Forelimb muscle (tissue), 1 donor: ENCODE results near the gene FNDC5. TPM values are rescaled to one million over a fixed set of nuclear protein-coding genes. Genes with fewer than 3 reads are reported as not detected.

ENCODE experiments used
- DNase-seq: peaks from one replicate; pipeline ENCODE4 v3.0.0-alpha.2; 2013; ENCODE audit warnings: low read depth
- polyA plus RNA-seq: library from polyadenylated mRNA; unstranded; fragments of 120-200 nt; gene quantifications from one replicate; pipeline ENCODE4 v1.2.1, GENCODE V29; 2013; ENCODE audit not compliant: insufficient read length

FNDC5 gene
- polyA plus RNA-seq, 1 donor = 194 TPM

DNA sequence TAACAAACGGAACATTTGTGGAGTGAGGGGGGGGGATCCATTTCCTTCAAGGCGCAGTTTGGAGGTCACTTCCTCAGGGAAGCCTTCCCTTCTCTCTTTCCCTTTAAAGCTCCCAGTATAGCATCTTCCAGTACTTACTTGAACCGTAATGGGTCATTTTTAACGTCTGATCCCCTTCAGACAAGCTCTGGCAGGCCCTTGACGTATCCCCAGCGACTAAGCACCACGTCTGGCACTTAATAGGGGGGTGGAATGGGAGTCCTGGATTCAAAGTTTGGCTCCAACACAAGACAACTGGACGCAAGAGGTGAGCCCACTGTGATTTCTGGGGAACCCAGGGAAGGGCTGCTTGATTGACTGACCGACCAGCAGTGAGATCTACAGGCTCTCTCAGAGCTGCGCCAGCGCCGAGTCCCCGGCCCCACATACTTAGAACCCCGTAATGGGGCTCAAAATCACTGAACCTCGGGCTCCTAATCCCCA, 54.0 kb downstream of the FNDC5 start:
- no peak for DNase-seq

DNA sequence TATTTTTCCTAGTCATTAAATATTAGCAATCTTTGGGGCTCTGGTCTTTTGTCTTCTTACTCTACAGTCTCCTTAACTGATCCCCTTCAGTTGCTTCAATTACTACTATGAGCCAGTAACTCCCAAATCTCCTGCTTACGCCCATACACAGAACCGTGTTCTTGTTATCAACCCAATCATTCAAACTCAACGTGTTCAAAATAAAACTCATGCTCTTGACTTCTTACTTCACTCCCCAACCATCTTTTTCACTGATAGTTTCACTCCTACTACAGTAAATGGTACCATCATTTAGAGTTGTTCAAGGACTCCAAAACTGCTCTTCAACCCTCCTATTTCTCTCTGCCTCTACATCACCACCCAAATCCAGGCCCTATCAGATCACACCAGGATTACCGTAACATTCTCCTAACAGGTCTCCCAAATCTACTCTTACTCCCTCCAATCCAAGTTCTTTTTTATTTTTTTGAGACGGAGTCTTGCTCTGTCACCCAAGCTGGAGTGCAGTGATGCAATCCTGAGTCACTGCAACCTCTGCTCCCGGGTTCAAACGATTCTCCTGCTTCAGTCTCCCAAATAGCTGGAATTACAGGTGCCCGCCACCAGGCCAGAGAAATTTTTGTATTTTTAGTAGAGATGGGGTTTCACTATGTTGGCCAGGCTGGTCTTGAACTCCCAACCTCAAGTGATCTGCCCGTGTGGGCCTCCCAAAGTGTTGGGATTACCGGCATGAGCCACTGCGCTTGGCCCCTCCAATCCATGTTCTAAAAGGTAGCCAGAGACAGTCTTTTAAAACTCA, 56.6 kb downstream of the FNDC5 start:
- no peak for DNase-seq

Other genes starting within 250 kb of the FNDC5 start
- 25.2 TPM for gene ZBTB8OS, start 220.4 kb downstream of the FNDC5 start, polyA plus RNA-seq
- gene RBBP4, start 219.7 kb downstream of the FNDC5 start, polyA plus RNA-seq = 141 TPM
- gene SYNC, start 168.1 kb downstream of the FNDC5 start, polyA plus RNA-seq = 48.6 TPM
- gene YARS1, start 53.6 kb downstream of the FNDC5 start, polyA plus RNA-seq = 40.4 TPM
- 22.5 TPM for gene S100PBP, start 53.3 kb downstream of the FNDC5 start, polyA plus RNA-seq
- gene HPCA, start 15.6 kb upstream of the FNDC5 start, polyA plus RNA-seq = 0.15 TPM
- gene TMEM54, start 30.5 kb upstream of the FNDC5 start, polyA plus RNA-seq = 3.7 TPM
- gene RNF19B, start 93.9 kb upstream of the FNDC5 start, polyA plus RNA-seq = 9.1 TPM
- 124 TPM for gene AK2, start 166.0 kb upstream of the FNDC5 start, polyA plus RNA-seq
- gene AZIN2, start 210.2 kb upstream of the FNDC5 start, polyA plus RNA-seq = 3.4 TPM